ENCODE results near the gene ARHGAP22.

DNA sequence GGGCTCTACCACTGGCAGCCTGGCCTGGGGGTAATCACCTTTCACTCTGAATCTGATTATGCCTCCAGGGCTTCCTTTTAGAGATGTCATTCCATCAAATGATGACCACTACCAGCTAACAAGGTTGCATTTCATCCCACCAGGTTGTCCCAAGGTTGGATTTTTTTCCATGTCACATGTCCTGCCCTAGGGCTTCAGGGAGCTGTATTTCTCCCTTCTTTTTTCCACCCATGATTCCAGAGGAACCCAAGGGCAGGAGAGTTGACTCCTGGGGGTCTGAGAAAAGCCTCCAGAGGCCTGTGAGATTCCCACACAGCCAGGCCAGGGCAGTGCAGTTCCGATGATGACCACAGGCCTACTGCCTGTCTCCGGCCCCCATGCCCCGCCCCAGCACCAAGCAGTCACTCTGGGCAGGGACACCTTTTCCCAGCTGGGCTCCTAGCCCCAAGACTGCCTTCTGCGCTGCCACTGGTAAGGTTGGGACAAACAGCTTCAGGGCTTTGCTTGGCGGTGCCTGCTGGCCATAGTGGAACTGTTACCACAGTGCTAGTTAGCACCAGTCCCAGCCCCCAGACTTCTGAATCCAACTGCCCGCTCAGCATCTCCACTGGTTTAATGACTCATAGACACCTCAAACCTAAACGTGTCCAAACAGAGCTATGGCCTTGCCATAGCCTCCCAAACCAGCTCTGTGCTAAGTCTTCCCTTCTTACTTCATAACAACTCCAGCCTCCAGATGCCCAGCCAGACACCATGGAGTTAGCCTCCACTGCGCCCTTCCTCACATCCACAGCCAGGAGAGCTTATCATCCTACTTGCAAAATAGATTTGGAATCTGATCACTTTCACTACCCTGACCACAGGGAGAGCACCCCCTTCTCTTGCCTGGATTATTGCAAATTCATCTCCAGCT lies 133.7 kb downstream of the ARHGAP22 start:
- TF ChIP-seq, protein P1, sequence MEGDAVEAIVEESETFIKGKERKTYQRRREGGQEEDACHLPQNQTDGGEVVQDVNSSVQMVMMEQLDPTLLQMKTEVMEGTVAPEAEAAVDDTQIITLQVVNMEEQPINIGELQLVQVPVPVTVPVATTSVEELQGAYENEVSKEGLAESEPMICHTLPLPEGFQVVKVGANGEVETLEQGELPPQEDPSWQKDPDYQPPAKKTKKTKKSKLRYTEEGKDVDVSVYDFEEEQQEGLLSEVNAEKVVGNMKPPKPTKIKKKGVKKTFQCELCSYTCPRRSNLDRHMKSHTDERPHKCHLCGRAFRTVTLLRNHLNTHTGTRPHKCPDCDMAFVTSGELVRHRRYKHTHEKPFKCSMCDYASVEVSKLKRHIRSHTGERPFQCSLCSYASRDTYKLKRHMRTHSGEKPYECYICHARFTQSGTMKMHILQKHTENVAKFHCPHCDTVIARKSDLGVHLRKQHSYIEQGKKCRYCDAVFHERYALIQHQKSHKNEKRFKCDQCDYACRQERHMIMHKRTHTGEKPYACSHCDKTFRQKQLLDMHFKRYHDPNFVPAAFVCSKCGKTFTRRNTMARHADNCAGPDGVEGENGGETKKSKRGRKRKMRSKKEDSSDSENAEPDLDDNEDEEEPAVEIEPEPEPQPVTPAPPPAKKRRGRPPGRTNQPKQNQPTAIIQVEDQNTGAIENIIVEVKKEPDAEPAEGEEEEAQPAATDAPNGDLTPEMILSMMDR (IDR thresholded peaks at IDR 0.05) = no peak
- TF ChIP-seq POLR2AphosphoS5 (IDR thresholded peaks at IDR 0.05; ENCODE audit: low read depth, low read length) = no peak
